H9 (cell line): ENCODE measurements around the gene TMPRSS11A. TPM values are rescaled to one million over a fixed set of nuclear protein-coding genes. Genes with fewer than 3 reads are reported as not detected.

Source experiments
- DNase-seq: peaks from one replicate; pipeline ENCODE4 v3.0.0-alpha.2; 2017
- H2AFZ ChIP-seq: one replicate; pipeline ENCODE4 v1.6.1; 2013; ENCODE audit warnings: mild to moderate bottlenecking, low read length, control low read depth, moderate library complexity
- H2AK5ac ChIP-seq: 2 replicates; pipeline ENCODE4 v1.6.1; 2013; ENCODE audit warnings: low read length, control low read depth, mixed read lengths; ENCODE audit not compliant: insufficient read length
- H2BK120ac ChIP-seq: one replicate; pipeline ENCODE4 v1.6.1; 2013; ENCODE audit warnings: low read depth, mild to moderate bottlenecking, low read length, control low read depth, inconsistent platforms; ENCODE audit not compliant: poor library complexity, severe bottlenecking
- H2BK12ac ChIP-seq: 2 replicates; pipeline ENCODE4 v1.6.1; 2013; ENCODE audit warnings: low read length, control low read depth, mixed read lengths, low read depth; ENCODE audit not compliant: insufficient read length
- H2BK15ac ChIP-seq: 2 replicates; pipeline ENCODE4 v1.6.1; 2013; ENCODE audit warnings: low read depth, low read length, control low read depth
- H2BK20ac ChIP-seq: one replicate; pipeline ENCODE4 v1.6.1; 2013; ENCODE audit warnings: low read depth, mild to moderate bottlenecking, low read length, control low read depth, inconsistent platforms; ENCODE audit not compliant: poor library complexity, severe bottlenecking
- H2BK5ac ChIP-seq: 2 replicates; pipeline ENCODE4 v1.6.1; 2013; ENCODE audit warnings: low read length, control low read depth, mixed read lengths; ENCODE audit not compliant: insufficient read length
- H3K14ac ChIP-seq: 2 replicates; pipeline ENCODE4 v1.6.1; 2013; ENCODE audit warnings: low read length, control low read depth; ENCODE audit not compliant: insufficient read depth
- H3K18ac ChIP-seq: 2 replicates; pipeline ENCODE4 v1.6.1; 2013; ENCODE audit warnings: low read depth, mild to moderate bottlenecking, mixed read lengths, low read length, control low read depth; ENCODE audit not compliant: insufficient read length
- H3K23ac ChIP-seq: 2 replicates; pipeline ENCODE4 v1.6.1; 2013; ENCODE audit warnings: low read length, control low read depth, mixed read lengths, low read depth; ENCODE audit not compliant: insufficient read length
- H3K23me2 ChIP-seq: 2 replicates; pipeline ENCODE4 v1.6.1; 2013; ENCODE audit warnings: low read depth, mild to moderate bottlenecking, mixed read lengths, low read length, control low read depth; ENCODE audit not compliant: insufficient read length, poor library complexity, severe bottlenecking
- H3K27ac ChIP-seq: 2 replicates; pipeline ENCODE4 v1.5.1; 2013; ENCODE audit warnings: low read length, control low read depth, mixed read lengths, low read depth; ENCODE audit not compliant: insufficient read length
- H3K27me3 ChIP-seq: 2 replicates; pipeline ENCODE4 v1.6.1; 2013; ENCODE audit warnings: low read length, control low read depth, inconsistent platforms; ENCODE audit not compliant: insufficient read depth
- H3K4ac ChIP-seq: 2 replicates; pipeline ENCODE4 v1.6.1; 2013; ENCODE audit warnings: low read depth, mild to moderate bottlenecking, control low read depth, inconsistent platforms, low read length, moderate library complexity
- H3K4me1 ChIP-seq: 2 replicates; pipeline ENCODE4 v1.6.1; 2013; ENCODE audit warnings: low read length, control low read depth, inconsistent platforms; ENCODE audit not compliant: insufficient read depth
- H3K4me2 ChIP-seq: 2 replicates; pipeline ENCODE4 v1.6.1; 2013; ENCODE audit warnings: low read length, control low read depth, mixed read lengths; ENCODE audit not compliant: insufficient read length, insufficient read depth
- H3K56ac ChIP-seq: 2 replicates; pipeline ENCODE4 v1.6.1; 2013; ENCODE audit warnings: low read depth, mild to moderate bottlenecking, mixed read lengths, low read length, control low read depth; ENCODE audit not compliant: insufficient read length
- H3K79me1 ChIP-seq: 2 replicates; pipeline ENCODE4 v1.6.1; 2013; ENCODE audit warnings: low read depth, mild to moderate bottlenecking, moderate library complexity, low read length, control low read depth, inconsistent platforms; ENCODE audit not compliant: insufficient read depth, poor library complexity, severe bottlenecking
- H3K79me2 ChIP-seq: 2 replicates; pipeline ENCODE4 v1.6.1; 2013; ENCODE audit warnings: low read length, control low read depth, inconsistent platforms; ENCODE audit not compliant: insufficient read depth
- H3K9ac ChIP-seq: 2 replicates; pipeline ENCODE4 v1.6.1; 2013; ENCODE audit warnings: low read length, control low read depth, mixed read lengths; ENCODE audit not compliant: insufficient read length; ENCODE audit errors: extremely low read depth
- H3K9me3 ChIP-seq: one replicate; pipeline ENCODE4 v1.6.1; 2013; ENCODE audit warnings: low read depth, low read length, inconsistent platforms; ENCODE audit not compliant: control insufficient read depth
- H3T11ph ChIP-seq: one replicate; pipeline ENCODE4 v1.6.1; 2013; ENCODE audit warnings: mild to moderate bottlenecking, low read length, control low read depth, inconsistent platforms
- H4K20me1 ChIP-seq: one replicate; pipeline ENCODE4 v1.6.1; 2013; ENCODE audit not compliant: control insufficient read depth, insufficient read length, insufficient read depth
- H4K5ac ChIP-seq: 2 replicates; pipeline ENCODE4 v1.6.1; 2013; ENCODE audit warnings: low read depth, mild to moderate bottlenecking, mixed read lengths, low read length, control low read depth; ENCODE audit not compliant: insufficient read length
- H4K8ac ChIP-seq: replicated peaks from 2 replicates; pipeline ENCODE4 v1.6.1; 2013; ENCODE audit warnings: low read length, control low read depth, mixed read lengths, low read depth; ENCODE audit not compliant: insufficient read length
- H4K91ac ChIP-seq: 2 replicates; pipeline ENCODE4 v1.6.1; 2013; ENCODE audit warnings: low read depth, mild to moderate bottlenecking, moderate library complexity, mixed read lengths, low read length, control low read depth; ENCODE audit not compliant: insufficient read length
- H3K27ac Mint-ChIP-seq, 3 experiments: 2 replicates in 2 of 3; 3 replicates in 1 of 3; pipeline ENCODE4 v1.8.0; 2020 to 2021; ENCODE audit warnings: mixed read lengths in 3 of 3, mild to moderate bottlenecking in 1 of 3, moderate library complexity in 1 of 3
- H3K27me3 Mint-ChIP-seq: 2 replicates; pipeline ENCODE4 v1.8.0; 2021; ENCODE audit warnings: low read depth, mild to moderate bottlenecking, moderate library complexity, mixed read lengths
- H3K36me3 Mint-ChIP-seq, 3 experiments: 2 replicates in 2 of 3; 3 replicates in 1 of 3; pipeline ENCODE4 v1.8.0; 2020 to 2021; ENCODE audit warnings: low read depth in 3 of 3, mixed read lengths in 3 of 3; ENCODE audit not compliant: insufficient read depth in 1 of 3
- H3K4me1 Mint-ChIP-seq, 2 experiments: 2 replicates each; pipeline ENCODE4 v1.8.0; 2020; ENCODE audit warnings: mixed read lengths in 2 of 2
- H3K4me3 Mint-ChIP-seq, 2 experiments: 2 replicates in 1 of 2; 3 replicates in 1 of 2; pipeline ENCODE4 v1.8.0; 2020 to 2021; ENCODE audit warnings: mild to moderate bottlenecking in 2 of 2, mixed read lengths in 2 of 2, moderate library complexity in 1 of 2
- H3K9me3 Mint-ChIP-seq, 2 experiments: 2 replicates in 1 of 2; 3 replicates in 1 of 2; pipeline ENCODE4 v1.8.0; 2020; ENCODE audit warnings: mild to moderate bottlenecking in 2 of 2, mixed read lengths in 2 of 2, moderate library complexity in 1 of 2
- CTCF ChIP-seq: fragments of 200-600 bp; sonication (generic); conservative IDR thresholded peaks from 3 replicates; pipeline ENCODE4 v1.8.0; 2021; ENCODE audit warnings: antibody characterized with exemption, mild to moderate bottlenecking
- WGBS: extraction: QIAGEN DNeasy Blood & Tissue Kit; methylation state at CpG from one replicate; pipeline ENCODE4 v1.1.7; 2013; ENCODE audit warnings: missing lambda C conversion rate, low lambda C conversion rate, mixed read lengths; ENCODE audit not compliant: insufficient read length; ENCODE audit errors: extremely low coverage; 5-methylcytosine and 5-hydroxymethylcytosine counted together
- total RNA-seq: library from RNA; stranded (reverse); gene quantifications from 2 replicates; pipeline ENCODE4 v1.2.1, GENCODE V29; 2021

The TMPRSS11A gene
- total RNA-seq, 1 experiment from 2014 or later = not detected

GRCh38 chr4:67911141-67911540 is 52.2 kb downstream of the TMPRSS11A start:
- no peaks in the 10 kb centered on the region for H4K20me1 ChIP-seq
- H3K79me2 ChIP-seq = no peaks in the 10 kb centered on the region
- no peak overlapping the region for H3K4me2 ChIP-seq
- no peak overlapping the region for H2BK20ac ChIP-seq
- no peak overlapping the region for H2BK15ac ChIP-seq
- H3K79me1 ChIP-seq = no peaks in the 10 kb centered on the region
- no peak overlapping the region for H4K91ac ChIP-seq
- Mint-ChIP-seq H3K9me3 (no peaks in the 10 kb centered on the region), H3K4me3 (no peak overlapping the region), H3K4me1 (no peaks in the 10 kb centered on the region), H3K27me3 (no peaks in the 10 kb centered on the region), H3K36me3 (no peaks in the 10 kb centered on the region), H3K27ac (no peak overlapping the region)
- no peak overlapping the region for H2AK5ac ChIP-seq
- no peaks in the 10 kb centered on the region for H3K4me1 ChIP-seq
- no peak overlapping the region for H3K9ac ChIP-seq
- no peak overlapping the region for H3K23ac ChIP-seq
- H4K5ac ChIP-seq = no peak overlapping the region
- H3K4ac ChIP-seq = no peak overlapping the region
- no peak overlapping the region for H2AFZ ChIP-seq
- H3K27ac ChIP-seq = no peak overlapping the region
- H3K27me3 ChIP-seq = no peaks in the 10 kb centered on the region
- no CpG with 5 or more reads among the region's 4 CpGs for WGBS
- no peaks in the 10 kb centered on the region for H3K9me3 ChIP-seq
- DNase-seq = no peak
- no peak overlapping the region for H2BK12ac ChIP-seq
- no peak overlapping the region for H2BK5ac ChIP-seq
- no peak overlapping the region for H3K18ac ChIP-seq
- H3K14ac ChIP-seq = no peak overlapping the region
- H3K56ac ChIP-seq = no peak overlapping the region
- H3K23me2 ChIP-seq = no peaks in the 10 kb centered on the region
- H2BK120ac ChIP-seq = no peak overlapping the region
- TF ChIP-seq CTCF = no peak
- H4K8ac ChIP-seq = no peak overlapping the region
- H3T11ph ChIP-seq = no peak overlapping the region
